GM20000 (cell line): ENCODE measurements around the gene MPST.

Experiments used
- DNase-seq: peaks from one replicate; pipeline ENCODE4 v3.0.0; 2012; ENCODE audit warnings: low spot score
- CTCF ChIP-seq: IDR thresholded peaks from 2 replicates; pipeline ENCODE4 v1.5.1; 2012; ENCODE audit warnings: mild to moderate bottlenecking, control low read depth; ENCODE audit errors: extremely low read depth, missing control alignments

MPST gene

GRCh38 chr22:37020192-37020479 is 594 bp downstream of the MPST start:
- no peak for DNase-seq
- no peak for TF ChIP-seq CTCF

GRCh38 chr22:37021041-37021440 is 1.5 kb downstream of the MPST start:
- no peak for DNase-seq
- no peak for TF ChIP-seq CTCF

GRCh38 chr22:37021710-37022482 is 2.4 kb downstream of the MPST start:
- TF ChIP-seq CTCF: peak; percentile 67
- peak; percentile 88 for DNase-seq

- no peak for DNase-seq
- no peak for TF ChIP-seq CTCF
These were observed 3.2 kb downstream of the MPST start for GRCh38 chr22:37022483-37023337.

- DNase-seq: no peak
- no peak for TF ChIP-seq CTCF
These were observed 4.3 kb downstream of the MPST start for GRCh38 chr22:37023743-37024338.

GRCh38 chr22:37024339-37025157 is 5.0 kb downstream of the MPST start:
- TF ChIP-seq CTCF: no peak
- no peak for DNase-seq
